Measurements from ENCODE around the gene TMEM63B.
"Not testable (repeated sequence)": the region's sequence is repeated elsewhere in the genome, so short reads cannot be mapped to it uniquely, and the experiment has no call there.

TMEM63B gene

GRCh38 chr6:44192428-44193041, 65.2 kb downstream of the TMEM63B start:
- no peak for TF ChIP-seq CTCF (IDR thresholded peaks at IDR 0.05; ENCODE audit: insufficient read depth, low read length, poor library complexity, severe bottlenecking)
- no peaks in the 10 kb centered on the region for H3K27me3 ChIP-seq (replicated peaks; ENCODE audit: control insufficient read depth, insufficient read depth, low read length)
- H3K36me3 ChIP-seq (ENCODE audit: control insufficient read depth, insufficient read depth, low read length), result no peaks in the 10 kb centered on the region
- DNase-seq (ENCODE audit: extremely low read depth, insufficient read length), result no peak
- H3K4me3 ChIP-seq (replicated peaks; ENCODE audit: low read depth, low read length), result no peak overlapping the region

DNA sequence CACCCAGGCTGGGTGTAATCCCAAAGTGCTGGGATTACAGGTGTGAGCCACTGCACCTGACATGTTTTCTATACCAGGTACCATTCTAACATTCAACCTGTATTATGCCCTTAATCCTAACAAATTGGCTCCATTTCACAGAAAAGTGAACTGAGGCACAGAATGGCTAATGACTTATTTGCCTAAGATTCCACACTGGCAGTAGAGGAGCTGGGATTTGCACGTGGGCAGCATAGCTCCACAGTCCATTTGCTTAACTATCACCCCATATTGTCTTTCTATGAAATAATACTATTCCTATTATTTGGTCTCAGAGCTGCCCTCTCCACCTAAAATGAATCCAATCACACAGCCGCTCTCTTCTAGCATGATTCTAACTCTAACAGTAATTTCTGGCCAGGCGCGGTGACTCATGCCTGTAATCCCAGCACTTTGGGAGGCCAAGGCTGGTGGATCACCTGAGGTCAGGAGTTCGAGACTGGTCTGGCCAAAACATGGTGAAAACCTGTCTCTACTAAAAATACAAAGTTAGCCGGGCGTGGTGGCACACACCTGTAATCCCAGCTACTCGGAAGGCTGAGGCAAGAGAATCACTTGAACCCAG, 66.1 kb downstream of the TMEM63B start:
- no peak for TF ChIP-seq CTCF (IDR thresholded peaks at IDR 0.05; ENCODE audit: insufficient read depth, low read length, poor library complexity, severe bottlenecking)
- Histone ChIP-seq H3K4me3 (replicated peaks; ENCODE audit: low read depth, low read length) (no peak overlapping the region), H3K27me3 (replicated peaks; ENCODE audit: control insufficient read depth, insufficient read depth, low read length) (no peaks in the 10 kb centered on the region), H3K36me3 (ENCODE audit: control insufficient read depth, insufficient read depth, low read length) (no peaks in the 10 kb centered on the region)
- DNase-seq (ENCODE audit: extremely low read depth, insufficient read length), result no peak

GRCh38 chr6:44194326-44194725, 67.0 kb downstream of the TMEM63B start:
- H3K4me3 ChIP-seq (replicated peaks; ENCODE audit: low read depth, low read length), result no peak overlapping the region
- H3K36me3 ChIP-seq (ENCODE audit: control insufficient read depth, insufficient read depth, low read length), result no peaks in the 10 kb centered on the region
- TF ChIP-seq CTCF (IDR thresholded peaks at IDR 0.05; ENCODE audit: insufficient read depth, low read length, poor library complexity, severe bottlenecking), result no peak
- no peaks in the 10 kb centered on the region for H3K27me3 ChIP-seq (replicated peaks; ENCODE audit: control insufficient read depth, insufficient read depth, low read length)
- no peak for DNase-seq (ENCODE audit: extremely low read depth, insufficient read length)

DNA sequence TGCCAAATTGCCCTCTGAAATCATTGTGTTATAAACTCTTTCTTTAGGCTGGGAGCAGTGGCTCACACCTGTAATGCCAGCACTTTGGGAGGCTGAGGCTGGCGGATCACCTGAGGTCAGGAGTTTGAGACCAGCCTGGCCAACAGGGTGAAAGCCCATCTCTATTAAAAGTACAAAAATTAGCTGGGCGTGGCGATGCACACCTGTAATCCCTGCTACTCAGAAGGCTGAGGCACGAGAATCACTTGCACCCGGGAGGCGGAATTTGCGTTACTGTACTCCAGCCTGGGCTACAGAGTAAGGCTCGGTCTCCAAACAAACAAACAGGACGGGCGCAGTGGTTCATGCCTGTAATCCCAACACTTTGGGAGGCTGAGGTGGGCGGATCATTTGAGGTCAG, 69.0 kb downstream of the TMEM63B start:
- H3K27me3 ChIP-seq (replicated peaks; ENCODE audit: control insufficient read depth, insufficient read depth, low read length); H3K4me3 ChIP-seq (replicated peaks; ENCODE audit: low read depth, low read length); H3K36me3 ChIP-seq (ENCODE audit: control insufficient read depth, insufficient read depth, low read length); DNase-seq (ENCODE audit: extremely low read depth, insufficient read length): not testable (repeated sequence)

GRCh38 chr6:44198684-44199083, 71.3 kb downstream of the TMEM63B start:
- Histone ChIP-seq H3K36me3 (ENCODE audit: control insufficient read depth, insufficient read depth, low read length) (no peaks in the 10 kb centered on the region), H3K27me3 (replicated peaks; ENCODE audit: control insufficient read depth, insufficient read depth, low read length) (no peaks in the 10 kb centered on the region), H3K4me3 (replicated peaks; ENCODE audit: low read depth, low read length) (no peak overlapping the region)
- TF ChIP-seq CTCF (IDR thresholded peaks at IDR 0.05; ENCODE audit: insufficient read depth, low read length, poor library complexity, severe bottlenecking), result no peak
- no peak for DNase-seq (ENCODE audit: extremely low read depth, insufficient read length)

GRCh38 chr6:44199883-44200282, 72.5 kb downstream of the TMEM63B start:
- H3K36me3 ChIP-seq (ENCODE audit: control insufficient read depth, insufficient read depth, low read length), result no peaks in the 10 kb centered on the region
- TF ChIP-seq CTCF (IDR thresholded peaks at IDR 0.05; ENCODE audit: insufficient read depth, low read length, poor library complexity, severe bottlenecking), result no peak

More at GRCh38 chr6:44199883-44200282, 72.5 kb downstream of the TMEM63B start:
- Histone ChIP-seq H3K27me3 (replicated peaks; ENCODE audit: control insufficient read depth, insufficient read depth, low read length) (no peaks in the 10 kb centered on the region), H3K4me3 (replicated peaks; ENCODE audit: low read depth, low read length) (no peak overlapping the region)
- no peak for DNase-seq (ENCODE audit: extremely low read depth, insufficient read length)

Measured in GM06990 (cell line).